ENCODE data around the gene LRRFIP1. TPM values are rescaled to one million over a fixed set of nuclear protein-coding genes. Genes with fewer than 3 reads are reported as not detected.

Gene LRRFIP1
- total and polyA plus RNA-seq, 9 of the 15 experiments (the other 6 are each of a cell fraction or from before 2014, with no cell fraction given) = 13.1 to 45.2 (median 31.3) TPM

DNA sequence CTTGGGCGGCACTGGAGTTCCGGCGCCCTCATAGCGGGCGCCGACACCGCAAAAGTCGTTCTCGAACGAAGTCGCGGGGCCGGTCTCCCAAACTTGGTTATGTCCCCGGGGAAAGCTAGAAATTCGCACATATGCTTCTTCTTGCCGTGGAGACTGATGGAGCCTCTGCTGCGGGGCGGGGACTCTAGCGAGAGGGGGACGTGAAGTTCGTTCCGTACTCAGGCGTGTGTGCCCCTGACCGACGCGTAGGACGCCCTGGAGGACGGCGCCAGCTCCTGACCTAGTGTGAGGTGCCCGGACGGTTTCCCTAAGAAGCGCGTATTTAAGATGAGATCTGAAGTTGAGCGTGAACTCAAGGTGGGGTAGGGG lies 171.7 kb downstream of the LRRFIP1 start:
- no peak overlapping the region for H3K27ac ChIP-seq (ENCODE audit: extremely low read depth, low read depth, low read length)
- peaks cover 0 to 12% of the 10 kb centered on the region in 2 experiments; a peak in 2 of 5 replicates for H3K27me3 ChIP-seq (ENCODE audit: control insufficient read depth in 2 of 2, insufficient read depth in 2 of 2, low read length in 2 of 2)
- POLR2A ChIA-PET = interaction anchor here (0.7 kb wide), 1 partner anchor 457 kb away, joined by 4 read pairs; no protein-coding TSS in a partner anchor
- H4K20me1 ChIP-seq (replicated peaks; ENCODE audit: control insufficient read depth, insufficient read depth, low read length) = no peaks in the 10 kb centered on the region
- in situ Hi-C loops (cut with MboI) (no loop called here), intact Hi-C loops (cut with micrococcal nuclease) (no loop called here)
- no peaks in the 10 kb centered on the region for H3K36me3 ChIP-seq (ENCODE audit: control insufficient read depth, insufficient read depth, low read length)
- no peaks in the 10 kb centered on the region for H3K9me3 ChIP-seq (replicated peaks; ENCODE audit: control insufficient read depth, insufficient read depth, low read depth, low read length)
- WGBS (ENCODE audit: insufficient coverage, low coverage, missing lambda C conversion rate) = 86% methylated on average over 11 of the region's 34 CpGs
- no peak for TF ChIP-seq KLF13 (tag; IDR thresholded peaks at IDR 0.05; ENCODE audit: borderline replicate concordance, low read depth)
- TF ChIP-seq ZKSCAN8 (CRISPR knock-in tag; IDR thresholded peaks at IDR 0.05) = no peak
- TF ChIP-seq KLF16 (IDR thresholded peaks at IDR 0.05) = no peak
- TF ChIP-seq FOXA3 (CRISPR knock-in tag; conservative IDR thresholded peaks at IDR 0.05 in 1 of 2, IDR thresholded peaks at IDR 0.05 in 1 of 2) = no peak
- no peak for TF ChIP-seq XRCC3 (IDR thresholded peaks at IDR 0.05)
- TF ChIP-seq SUPT5H (IDR thresholded peaks at IDR 0.05) = no peak
- TF ChIP-seq, protein P1, sequence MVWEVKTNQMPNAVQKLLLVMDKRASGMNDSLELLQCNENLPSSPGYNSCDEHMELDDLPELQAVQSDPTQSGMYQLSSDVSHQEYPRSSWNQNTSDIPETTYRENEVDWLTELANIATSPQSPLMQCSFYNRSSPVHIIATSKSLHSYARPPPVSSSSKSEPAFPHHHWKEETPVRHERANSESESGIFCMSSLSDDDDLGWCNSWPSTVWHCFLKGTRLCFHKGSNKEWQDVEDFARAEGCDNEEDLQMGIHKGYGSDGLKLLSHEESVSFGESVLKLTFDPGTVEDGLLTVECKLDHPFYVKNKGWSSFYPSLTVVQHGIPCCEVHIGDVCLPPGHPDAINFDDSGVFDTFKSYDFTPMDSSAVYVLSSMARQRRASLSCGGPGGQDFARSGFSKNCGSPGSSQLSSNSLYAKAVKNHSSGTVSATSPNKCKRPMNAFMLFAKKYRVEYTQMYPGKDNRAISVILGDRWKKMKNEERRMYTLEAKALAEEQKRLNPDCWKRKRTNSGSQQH (CRISPR knock-in tag; IDR thresholded peaks at IDR 0.05) = no peak
- TF ChIP-seq RFX7 (CRISPR knock-in tag; IDR thresholded peaks at IDR 0.05) = no peak
- no peak for TF ChIP-seq ZNF444 (CRISPR knock-in tag; IDR thresholded peaks at IDR 0.05)
- TF ChIP-seq, protein P2, sequence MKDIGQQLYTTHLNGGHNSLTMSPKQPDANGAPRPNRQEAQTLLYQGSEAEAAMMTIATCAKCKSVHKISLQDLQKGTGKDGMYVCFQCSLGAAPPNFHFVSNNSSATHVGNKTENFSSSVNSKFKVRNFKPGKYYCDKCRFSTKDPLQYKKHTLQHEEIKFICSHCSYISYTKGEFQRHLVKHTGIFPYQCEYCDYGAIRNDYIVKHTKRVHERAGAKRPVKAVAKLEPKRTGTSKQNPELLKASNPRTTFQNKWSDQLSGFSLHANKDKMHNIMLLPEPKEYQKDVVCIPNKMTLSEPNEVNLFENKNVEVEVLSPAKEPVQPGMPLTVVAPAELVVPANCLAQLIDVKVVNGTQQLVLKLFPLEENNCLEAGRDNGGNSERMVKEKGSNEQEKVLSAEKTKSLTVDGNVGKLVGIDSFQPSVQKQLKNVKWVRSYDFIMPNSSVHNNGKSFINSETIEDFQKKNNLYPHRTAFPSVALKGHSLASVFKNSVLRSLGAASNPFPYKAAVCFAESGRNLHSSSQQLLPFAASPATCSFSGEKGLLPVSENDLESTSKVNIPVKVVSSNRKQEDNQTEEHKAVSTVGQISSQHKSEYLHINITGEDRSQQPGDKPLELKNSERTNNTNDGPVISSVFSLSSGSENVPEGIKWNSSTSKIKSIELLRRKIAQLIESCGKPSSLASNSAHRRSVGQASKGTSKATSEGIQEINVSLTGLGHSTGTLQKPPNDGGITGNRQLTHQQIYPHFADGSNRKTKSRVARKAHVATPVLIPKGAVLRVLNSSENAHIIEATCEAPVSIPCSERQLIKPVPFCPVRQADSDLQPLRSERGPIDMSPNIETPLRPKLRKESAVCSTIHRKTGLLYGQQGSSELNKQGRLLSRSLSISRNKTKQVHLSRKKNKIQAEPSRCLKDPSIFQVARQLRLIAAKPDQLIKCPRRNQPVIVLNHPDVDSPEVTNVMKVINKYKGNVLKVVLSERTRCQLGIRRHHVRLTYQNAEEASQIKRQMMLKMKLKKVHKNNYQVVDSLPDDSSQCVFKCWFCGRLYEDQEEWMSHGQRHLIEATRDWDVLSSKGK (CRISPR knock-in tag; IDR thresholded peaks at IDR 0.05) = no peak
- no peak for TF ChIP-seq PHF20 (IDR thresholded peaks at IDR 0.05; ENCODE audit: partially characterized antibody)
- TF ChIP-seq, protein P3, sequence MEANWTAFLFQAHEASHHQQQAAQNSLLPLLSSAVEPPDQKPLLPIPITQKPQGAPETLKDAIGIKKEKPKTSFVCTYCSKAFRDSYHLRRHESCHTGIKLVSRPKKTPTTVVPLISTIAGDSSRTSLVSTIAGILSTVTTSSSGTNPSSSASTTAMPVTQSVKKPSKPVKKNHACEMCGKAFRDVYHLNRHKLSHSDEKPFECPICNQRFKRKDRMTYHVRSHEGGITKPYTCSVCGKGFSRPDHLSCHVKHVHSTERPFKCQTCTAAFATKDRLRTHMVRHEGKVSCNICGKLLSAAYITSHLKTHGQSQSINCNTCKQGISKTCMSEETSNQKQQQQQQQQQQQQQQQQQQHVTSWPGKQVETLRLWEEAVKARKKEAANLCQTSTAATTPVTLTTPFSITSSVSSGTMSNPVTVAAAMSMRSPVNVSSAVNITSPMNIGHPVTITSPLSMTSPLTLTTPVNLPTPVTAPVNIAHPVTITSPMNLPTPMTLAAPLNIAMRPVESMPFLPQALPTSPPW (CRISPR knock-in tag; IDR thresholded peaks at IDR 0.05) = no peak
- TF ChIP-seq BRCA1 (IDR thresholded peaks at IDR 0.05) = no peak
- TF ChIP-seq BRCA1 (CRISPR knock-in tag; IDR thresholded peaks at IDR 0.05) = no peak
- no peak for TF ChIP-seq ZNF707 (CRISPR knock-in tag; conservative IDR thresholded peaks at IDR 0.05)
- TF ChIP-seq ZSCAN32 (CRISPR knock-in tag; IDR thresholded peaks at IDR 0.05) = no peak
- no peak for TF ChIP-seq COPS2 (conservative IDR thresholded peaks at IDR 0.05)
- no peak for TF ChIP-seq ZBTB1 (CRISPR knock-in tag; IDR thresholded peaks at IDR 0.05; ENCODE audit: borderline replicate concordance, low read depth)
- no peak for TF ChIP-seq FOXJ3 (CRISPR knock-in tag; IDR thresholded peaks at IDR 0.05)
- no TSS peak for BruUV-seq (replicated peaks)
- CTCF ChIA-PET (ENCODE audit: low intra/inter-chr PET ratio) = no interaction called here
- DNase-seq (ENCODE audit: extremely low read depth in 1 of 4, low spot score in 3 of 4) (no peak), FAIRE-seq (no peak), ATAC-seq (no peak)
- no peak overlapping the region for H2AFZ ChIP-seq (ENCODE audit: low read depth, low read length)
- H3K4me2 ChIP-seq (ENCODE audit: insufficient read depth, low read length) = no peak overlapping the region
- no peaks in the 10 kb centered on the region; a peak in 1 of 5 replicates for H3K4me1 ChIP-seq (replicated peaks in 1 of 2; ENCODE audit: control insufficient read depth in 2 of 2, insufficient read depth in 2 of 2, low read length in 2 of 2)
- H3K9me1 ChIP-seq (ENCODE audit: control insufficient read depth, insufficient read depth, low read length) = no peaks in the 10 kb centered on the region
- no peak overlapping the region for H3K4me3 ChIP-seq
- no peaks in the 10 kb centered on the region for H3K79me2 ChIP-seq (ENCODE audit: control insufficient read depth, insufficient read depth, low read length)
- no peak overlapping the region for H3K9ac ChIP-seq (ENCODE audit: insufficient read depth in 1 of 2, low read depth in 2 of 2, low read length in 2 of 2)

Data from K562 (cell line).